Measurements from ENCODE around the gene TBXA2R.
"Not testable (repeated sequence)": the region's sequence is repeated elsewhere in the genome, so short reads cannot be mapped to it uniquely, and the experiment has no call there.

TBXA2R gene

DNA sequence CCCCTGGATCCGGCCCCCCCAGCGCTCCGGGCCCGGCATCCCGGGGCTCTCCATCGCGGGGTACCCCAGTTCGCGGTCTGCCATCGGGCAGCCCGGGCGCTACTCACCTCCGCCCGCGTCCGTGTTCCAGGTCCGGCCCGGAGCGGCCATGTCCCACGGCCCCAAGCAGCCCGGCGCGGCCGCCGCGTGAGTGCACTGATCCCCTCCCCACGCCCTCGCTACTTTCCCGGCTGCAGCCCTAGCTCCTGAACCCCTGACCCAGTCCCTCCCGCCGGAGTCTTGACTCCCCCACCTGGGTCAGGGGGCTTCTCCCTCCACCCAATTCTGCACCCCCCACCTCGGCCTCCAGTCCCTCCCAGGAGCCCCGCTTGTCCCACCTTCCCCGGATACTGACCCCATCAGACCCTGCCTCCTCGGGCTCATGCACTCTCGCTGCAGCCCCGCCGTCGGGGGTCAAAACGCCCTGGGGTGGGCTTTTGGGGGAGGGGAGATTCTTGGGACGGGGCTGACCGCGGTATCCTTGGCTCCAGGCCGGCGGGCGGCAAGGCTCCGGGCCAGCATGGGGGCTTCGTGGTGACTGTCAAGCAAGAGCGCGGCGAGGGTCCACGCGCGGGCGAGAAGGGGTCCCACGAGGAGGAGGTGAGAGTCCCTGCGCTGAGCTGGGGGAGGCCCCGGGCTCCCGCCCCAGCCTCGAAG lies 33.4 kb downstream of the TBXA2R start:
- Histone ChIP-seq H3K27me3 (ENCODE audit: control insufficient read depth, insufficient read depth, low read length) (no peaks in the 10 kb centered on the region), H3K9me3 (ENCODE audit: control insufficient read depth, insufficient read depth, low read depth, low read length) (no peaks in the 10 kb centered on the region), H3K9ac (ENCODE audit: low read length) (peak overlapping the region; percentile 68), H3K4me3 (ENCODE audit: low read depth, low read length) (peak overlapping the region; percentile 93), H3K36me3 (ENCODE audit: control insufficient read depth, insufficient read depth, low read length) (0 out of 2 replicates have a peak, but pooled peaks cover 2% of the 10 kb centered on the region), H3K4me1 (ENCODE audit: control insufficient read depth, insufficient read depth, low read length) (peaks cover 8% of the 10 kb centered on the region), H3K27ac (ENCODE audit: low read depth, low read length) (peak overlapping the region; percentile 70; the same call in 1 of the 2 replicates)

- Histone ChIP-seq H3K27me3 (ENCODE audit: control insufficient read depth, insufficient read depth, low read length) (no peaks in the 10 kb centered on the region), H3K9me3 (ENCODE audit: control insufficient read depth, insufficient read depth, low read depth, low read length) (no peaks in the 10 kb centered on the region), H3K27ac (ENCODE audit: low read depth, low read length) (peak within 1 kb of the TSS; percentile 70; the same call in 1 of the 2 replicates), H3K4me3 (ENCODE audit: low read depth, low read length) (peak within 1 kb of the TSS; percentile 93), H3K9ac (ENCODE audit: low read length) (peak within 1 kb of the TSS; percentile 68), H3K36me3 (ENCODE audit: control insufficient read depth, insufficient read depth, low read length) (0 out of 2 replicates have a peak, but pooled peaks cover 2% of the 10 kb centered on the region), H3K4me1 (ENCODE audit: control insufficient read depth, insufficient read depth, low read length) (peaks cover 8% of the 10 kb centered on the region)
Observed at GRCh38 chr19:3572855-3573161, 33.9 kb downstream of the TBXA2R start, which contains the start of gene HMG20B. Gene HMG20B, plus strand, starts transcription at chr19:3572944. Its CDS starts 366 bp downstream, at chr19:3573310.

DNA sequence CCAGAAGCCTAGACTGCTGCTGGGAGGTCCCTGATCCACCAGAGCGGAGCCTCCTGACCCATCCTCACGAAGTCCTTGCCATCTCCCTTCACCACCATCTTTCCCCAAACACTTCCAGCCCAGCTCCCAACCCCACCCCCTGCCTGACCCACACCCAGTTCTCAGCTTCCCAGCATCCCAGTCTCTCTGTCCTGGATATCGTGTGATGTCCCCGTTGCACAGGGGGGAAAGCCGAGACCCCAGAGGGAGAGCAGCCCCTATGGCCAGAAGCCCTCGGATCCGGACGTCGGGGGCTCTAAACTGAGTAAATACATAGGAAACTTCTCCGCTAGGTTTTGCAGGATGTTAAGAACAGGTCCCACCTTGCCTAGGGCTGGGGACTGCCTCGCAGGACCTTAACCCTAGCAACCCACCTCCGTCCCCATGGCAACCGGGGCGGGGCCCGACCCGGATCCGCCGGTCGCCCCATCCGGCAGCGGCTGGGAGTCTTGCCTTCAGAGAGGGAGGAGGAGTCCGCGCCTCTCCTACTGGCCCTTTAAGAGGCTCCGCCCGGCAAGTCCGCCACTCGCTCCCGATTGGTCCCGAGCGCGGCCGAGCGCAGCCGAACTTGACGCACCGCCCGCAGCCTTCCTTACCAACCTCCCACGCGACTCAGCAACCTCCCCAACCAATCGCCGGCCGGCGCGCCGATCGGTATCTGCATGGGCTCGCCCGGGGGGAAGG lies 34.4 kb downstream of the TBXA2R start:
- Histone ChIP-seq H3K27ac (ENCODE audit: low read depth, low read length) (no peak overlapping the region), H3K4me3 (ENCODE audit: low read depth, low read length) (peak overlapping the region; percentile 37), H3K4me1 (ENCODE audit: control insufficient read depth, insufficient read depth, low read length) (peaks cover 8% of the 10 kb centered on the region), H3K9me3 (ENCODE audit: control insufficient read depth, insufficient read depth, low read depth, low read length) (no peaks in the 10 kb centered on the region), H3K9ac (ENCODE audit: low read length) (no peak overlapping the region), H3K27me3 (ENCODE audit: control insufficient read depth, insufficient read depth, low read length) (no peaks in the 10 kb centered on the region), H3K36me3 (ENCODE audit: control insufficient read depth, insufficient read depth, low read length) (0 out of 2 replicates have a peak, but pooled peaks cover 2% of the 10 kb centered on the region)

GRCh38 chr19:3570606-3571011 lies 36.1 kb downstream of the TBXA2R start:
- H3K27me3 ChIP-seq (ENCODE audit: control insufficient read depth, insufficient read depth, low read length): no peaks in the 10 kb centered on the region
- H3K9me3 ChIP-seq (ENCODE audit: control insufficient read depth, insufficient read depth, low read depth, low read length): no peaks in the 10 kb centered on the region
- no peaks in the 10 kb centered on the region for H3K4me1 ChIP-seq (ENCODE audit: control insufficient read depth, insufficient read depth, low read length)
- H3K9ac ChIP-seq (ENCODE audit: low read length): no peak overlapping the region
- 0 out of 2 replicates have a peak, but pooled peaks cover 2% of the 10 kb centered on the region for H3K36me3 ChIP-seq (ENCODE audit: control insufficient read depth, insufficient read depth, low read length)
- no peak overlapping the region for H3K4me3 ChIP-seq (ENCODE audit: low read depth, low read length)
- no peak overlapping the region for H3K27ac ChIP-seq (ENCODE audit: low read depth, low read length)

- H3K4me3 ChIP-seq (ENCODE audit: low read depth, low read length); H3K4me1 ChIP-seq (ENCODE audit: control insufficient read depth, insufficient read depth, low read length); H3K27ac ChIP-seq (ENCODE audit: low read depth, low read length); H3K36me3 ChIP-seq (ENCODE audit: control insufficient read depth, insufficient read depth, low read length); H3K9ac ChIP-seq (ENCODE audit: low read length); H3K27me3 ChIP-seq (ENCODE audit: control insufficient read depth, insufficient read depth, low read length); H3K9me3 ChIP-seq (ENCODE audit: control insufficient read depth, insufficient read depth, low read depth, low read length): not testable (repeated sequence)
Observed at GRCh38 chr19:3570042-3570441, 36.6 kb downstream of the TBXA2R start.

DNA sequence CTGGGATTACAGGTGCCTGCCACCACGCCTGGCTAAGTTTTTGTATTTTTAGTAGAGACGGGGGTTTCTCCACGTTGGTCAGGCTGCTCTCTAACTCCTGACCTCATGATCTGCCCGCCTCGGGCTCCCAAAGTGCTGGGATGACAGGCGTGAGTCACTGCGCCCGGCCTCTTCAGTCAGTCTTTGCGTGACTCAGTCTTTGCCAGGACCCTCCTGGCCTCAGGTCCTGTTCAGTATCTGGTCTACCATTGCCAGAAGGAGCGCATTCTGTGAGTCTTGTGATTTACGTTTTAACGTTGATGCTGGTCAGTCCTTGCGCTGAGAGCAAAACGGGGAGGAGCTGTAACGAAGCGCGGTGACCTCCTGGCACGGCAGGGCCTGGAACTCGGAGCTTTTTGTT lies 41.5 kb downstream of the TBXA2R start:
- Histone ChIP-seq H3K27ac (ENCODE audit: low read depth, low read length) (no peak overlapping the region), H3K27me3 (ENCODE audit: control insufficient read depth, insufficient read depth, low read length) (no peaks in the 10 kb centered on the region), H3K9ac (ENCODE audit: low read length) (no peak overlapping the region), H3K4me1 (ENCODE audit: control insufficient read depth, insufficient read depth, low read length) (no peaks in the 10 kb centered on the region), H3K36me3 (ENCODE audit: control insufficient read depth, insufficient read depth, low read length) (no peaks in the 10 kb centered on the region), H3K9me3 (ENCODE audit: control insufficient read depth, insufficient read depth, low read depth, low read length) (no peaks in the 10 kb centered on the region), H3K4me3 (ENCODE audit: low read depth, low read length) (no peak overlapping the region)

DNA sequence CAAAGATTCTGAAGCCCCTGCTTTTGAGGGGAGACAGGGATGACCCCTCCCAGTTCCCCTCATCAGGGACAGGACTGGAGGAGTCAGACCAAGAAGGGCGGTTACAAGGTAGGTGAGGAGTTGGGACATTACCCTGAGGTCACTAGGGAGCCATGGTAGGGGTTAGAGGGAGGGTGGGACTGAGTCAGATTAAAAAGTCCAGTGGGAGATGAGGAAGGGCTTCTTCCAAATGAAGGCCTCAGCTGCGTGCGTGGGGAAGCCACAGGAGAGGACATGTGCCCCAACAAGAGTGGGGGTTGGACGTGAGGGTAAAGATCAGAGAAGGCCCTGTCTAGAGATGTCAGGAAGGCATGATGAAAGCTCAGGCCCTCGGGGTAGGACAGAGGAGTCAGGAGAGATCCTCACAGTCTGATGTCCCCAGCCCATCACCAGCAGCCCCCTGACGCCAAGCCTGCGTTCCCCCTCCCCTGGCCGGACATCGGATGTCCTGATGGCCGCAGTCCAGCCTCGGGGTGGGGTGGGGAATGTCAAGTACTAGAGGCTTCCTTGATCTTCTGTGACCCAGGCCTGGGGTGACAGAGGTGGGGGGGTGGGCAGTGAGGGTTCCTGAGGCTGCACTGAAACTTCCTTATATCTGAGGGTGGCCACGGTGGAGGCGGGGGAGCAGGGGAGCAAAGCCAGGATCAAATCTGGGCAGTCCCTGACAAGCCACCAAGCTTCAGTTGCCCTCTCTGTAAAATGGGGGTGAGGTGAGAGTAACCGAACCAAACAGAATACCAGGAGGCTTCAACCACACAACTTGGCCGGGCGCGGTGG lies 42.8 kb downstream of the TBXA2R start:
- H3K9ac ChIP-seq (ENCODE audit: low read length): no peak overlapping the region
- H3K4me3 ChIP-seq (ENCODE audit: low read depth, low read length): no peak overlapping the region
- no peaks in the 10 kb centered on the region for H3K36me3 ChIP-seq (ENCODE audit: control insufficient read depth, insufficient read depth, low read length)
- H3K27ac ChIP-seq (ENCODE audit: low read depth, low read length): no peak overlapping the region
- H3K4me1 ChIP-seq (ENCODE audit: control insufficient read depth, insufficient read depth, low read length): no peaks in the 10 kb centered on the region
- no peaks in the 10 kb centered on the region for H3K27me3 ChIP-seq (ENCODE audit: control insufficient read depth, insufficient read depth, low read length)
- H3K9me3 ChIP-seq (ENCODE audit: control insufficient read depth, insufficient read depth, low read depth, low read length): no peaks in the 10 kb centered on the region

- no peaks in the 10 kb centered on the region for H3K36me3 ChIP-seq (ENCODE audit: control insufficient read depth, insufficient read depth, low read length)
- peak within 1 kb of the TSS; percentile 33; the same call in 1 of the 2 replicates for H3K27ac ChIP-seq (ENCODE audit: low read depth, low read length)
- peak within 1 kb of the TSS; percentile 98 for H3K4me3 ChIP-seq (ENCODE audit: low read depth, low read length)
- H3K9ac ChIP-seq (ENCODE audit: low read length): peak within 1 kb of the TSS; percentile 69
- no peaks in the 10 kb centered on the region; the same call in 1 of the 2 replicates for H3K27me3 ChIP-seq (ENCODE audit: control insufficient read depth, insufficient read depth, low read length)
- peaks cover 6% of the 10 kb centered on the region; the same call in 1 of the 2 replicates for H3K4me1 ChIP-seq (ENCODE audit: control insufficient read depth, insufficient read depth, low read length)
- H3K9me3 ChIP-seq (ENCODE audit: control insufficient read depth, insufficient read depth, low read depth, low read length): no peaks in the 10 kb centered on the region
Observed at GRCh38 chr19:3557461-3558248, 49.0 kb downstream of the TBXA2R start, which contains the start of gene MFSD12. Gene MFSD12, minus strand, starts transcription at chr19:3557586. Its CDS starts 183 bp downstream, at chr19:3557403.

GRCh38 chr19:3556978-3557460 lies 49.7 kb downstream of the TBXA2R start:
- H3K4me1 ChIP-seq (ENCODE audit: control insufficient read depth, insufficient read depth, low read length): peaks cover 6% of the 10 kb centered on the region; the same call in 1 of the 2 replicates
- no peaks in the 10 kb centered on the region; the same call in 1 of the 2 replicates for H3K27me3 ChIP-seq (ENCODE audit: control insufficient read depth, insufficient read depth, low read length)
- H3K36me3 ChIP-seq (ENCODE audit: control insufficient read depth, insufficient read depth, low read length): no peaks in the 10 kb centered on the region
- peak overlapping the region; percentile 69 for H3K9ac ChIP-seq (ENCODE audit: low read length)
- no peaks in the 10 kb centered on the region for H3K9me3 ChIP-seq (ENCODE audit: control insufficient read depth, insufficient read depth, low read depth, low read length)
- no peak overlapping the region for H3K27ac ChIP-seq (ENCODE audit: low read depth, low read length)
- peak overlapping the region; percentile 98 for H3K4me3 ChIP-seq (ENCODE audit: low read depth, low read length)

GRCh38 chr19:3556423-3556977 lies 50.2 kb downstream of the TBXA2R start:
- peak overlapping the region; percentile 69 for H3K9ac ChIP-seq (ENCODE audit: low read length)
- H3K4me1 ChIP-seq (ENCODE audit: control insufficient read depth, insufficient read depth, low read length): peaks cover 6% of the 10 kb centered on the region; the same call in 1 of the 2 replicates
- no peak overlapping the region for H3K27ac ChIP-seq (ENCODE audit: low read depth, low read length)
- H3K36me3 ChIP-seq (ENCODE audit: control insufficient read depth, insufficient read depth, low read length): no peaks in the 10 kb centered on the region
- H3K9me3 ChIP-seq (ENCODE audit: control insufficient read depth, insufficient read depth, low read depth, low read length): no peaks in the 10 kb centered on the region
- peak overlapping the region; percentile 98 for H3K4me3 ChIP-seq (ENCODE audit: low read depth, low read length)
- H3K27me3 ChIP-seq (ENCODE audit: control insufficient read depth, insufficient read depth, low read length): no peaks in the 10 kb centered on the region; the same call in 1 of the 2 replicates

Measured in HUES6 (cell line).